HTR-8/SVneo (cell line): ENCODE results near the gene EFHC2.
A peak's percentile ranks its signal among the peaks of the same experiment; 100 is the strongest.

ENCODE experiments used
- DNase-seq: peaks from one replicate; pipeline ENCODE4 v3.0.0; 2011; ENCODE audit warnings: low spot score, mixed read lengths; ENCODE audit not compliant: insufficient read length
- FAIRE-seq: peaks from 2 replicates; lab custom pipeline; 2011; peaks lifted over from hg19 to GRCh38; lab: Jason Lieb, UNC

The EFHC2 gene

GRCh38 chrX:44343412-44344141 lies at the start of gene EFHC2:
EFHC2 (minus strand) TSS chrX:44343672; CDS start chrX:44343588, 84 bp downstream.
- FAIRE-seq (no peak), DNase-seq (no peak)

- FAIRE-seq, result no peak
Observed at GRCh38 chrX:44392767-44393166, 49.3 kb upstream of the EFHC2 start.

GRCh38 chrX:44384688-44385338 lies 41.3 kb upstream of the EFHC2 start:
- no peak for FAIRE-seq
- no peak for DNase-seq

More at GRCh38 chrX:44392767-44393166, 49.3 kb upstream of the EFHC2 start:
- no peak for DNase-seq

GRCh38 chrX:44382871-44383270 lies 39.4 kb upstream of the EFHC2 start:
- DNase-seq, result no peak

GRCh38 chrX:44352758-44353157 lies 9.3 kb upstream of the EFHC2 start:
- DNase-seq (no peak), FAIRE-seq (no peak)

More at GRCh38 chrX:44382871-44383270, 39.4 kb upstream of the EFHC2 start:
- no peak for FAIRE-seq

GRCh38 chrX:44349561-44349960 lies 6.1 kb upstream of the EFHC2 start:
- DNase-seq (no peak), FAIRE-seq (no peak)

GRCh38 chrX:44344687-44345086 lies 1.2 kb upstream of the EFHC2 start:
- no peak for DNase-seq
- no peak for FAIRE-seq

- DNase-seq (no peak), FAIRE-seq (no peak)
Observed at GRCh38 chrX:44344194-44344593, 722 bp upstream of the EFHC2 start.

GRCh38 chrX:44342866-44343265 lies 606 bp downstream of the EFHC2 start:
- no peak for FAIRE-seq
- DNase-seq, result no peak

GRCh38 chrX:44338361-44338760 lies 5.1 kb downstream of the EFHC2 start:
- DNase-seq (no peak), FAIRE-seq (no peak)

GRCh38 chrX:44332437-44332836 lies 11.0 kb downstream of the EFHC2 start:
- FAIRE-seq, result no peak

GRCh38 chrX:44330227-44330626 lies 13.2 kb downstream of the EFHC2 start:
- FAIRE-seq, result no peak
- DNase-seq, result no peak

More at GRCh38 chrX:44332437-44332836, 11.0 kb downstream of the EFHC2 start:
- DNase-seq, result no peak

- DNase-seq, result no peak
- FAIRE-seq, result no peak
Observed at GRCh38 chrX:44319550-44319949, 23.9 kb downstream of the EFHC2 start.

- DNase-seq (no peak), FAIRE-seq (no peak)
Observed at GRCh38 chrX:44317181-44317580, 26.3 kb downstream of the EFHC2 start.

- DNase-seq (no peak), FAIRE-seq (no peak)
Observed at GRCh38 chrX:44314808-44315207, 28.7 kb downstream of the EFHC2 start.

GRCh38 chrX:44314259-44314734 lies 29.2 kb downstream of the EFHC2 start:
- peak; percentile 19 for DNase-seq
- no peak for FAIRE-seq

- FAIRE-seq (no peak), DNase-seq (no peak)
Observed at GRCh38 chrX:44312421-44312820, 31.1 kb downstream of the EFHC2 start.

- FAIRE-seq, result no peak
- no peak for DNase-seq
Observed at GRCh38 chrX:44310227-44310626, 33.2 kb downstream of the EFHC2 start.

- FAIRE-seq, result no peak
- DNase-seq, result no peak
Observed at GRCh38 chrX:44308869-44309268, 34.6 kb downstream of the EFHC2 start.

- DNase-seq, result no peak
- FAIRE-seq, result no peak
Observed at GRCh38 chrX:44306356-44306755, 37.1 kb downstream of the EFHC2 start.

- no peak for DNase-seq
- no peak for FAIRE-seq
Observed at GRCh38 chrX:44305921-44306320, 37.6 kb downstream of the EFHC2 start.
